Measurements from ENCODE around the gene ZNF575. TPM values are rescaled to one million over a fixed set of nuclear protein-coding genes. Genes with fewer than 3 reads are reported as not detected.
A peak's percentile ranks its signal among the peaks of the same experiment; 100 is the strongest.

Gene ZNF575
- polyA plus RNA-seq, 1 donor (not counting 4 experiments of a cell fraction or from before 2014, with no cell fraction given), result 0.05 TPM

GRCh38 chr19:43501661-43502418 lies 31.1 kb upstream of the ZNF575 start:
- dilution Hi-C loops (cut with MboI; ENCODE audit: extremely low pct_ligation_motif_present, low sequenced_read_pairs), result no loop called here
- peaks cover 7 to 20% of the 10 kb centered on the region in 2 experiments for H3K36me3 ChIP-seq (ENCODE audit: control insufficient read depth in 2 of 2, extremely low read depth in 1 of 2, insufficient read depth in 2 of 2, low read length in 2 of 2)
- no peak for TF ChIP-seq EZH2 (IDR thresholded peaks at IDR 0.05; ENCODE audit: low read length)
- no peak for TF ChIP-seq CTCF (optimal IDR thresholded peaks at IDR 0.05 in 1 of 3, IDR thresholded peaks at IDR 0.05 in 1 of 3, conservative IDR thresholded peaks at IDR 0.05 in 1 of 3; ENCODE audit: extremely low read depth in 1 of 3, insufficient read depth in 2 of 3, low read length in 3 of 3)

GRCh38 chr19:43502419-43502976 lies 30.5 kb upstream of the ZNF575 start:
- H3K27me3 ChIP-seq (ENCODE audit: control insufficient read depth, extremely low read depth, insufficient read depth, low read length), result no peaks in the 10 kb centered on the region
- H2AFZ ChIP-seq (ENCODE audit: control insufficient read depth, low read length), result no peak overlapping the region
- dilution Hi-C loops (cut with MboI; ENCODE audit: extremely low pct_ligation_motif_present, low sequenced_read_pairs), result no loop called here
- H3K9me1 ChIP-seq (ENCODE audit: control insufficient read depth, extremely low read depth, insufficient read depth, low read length), result no peaks in the 10 kb centered on the region
- H3K4me2 ChIP-seq (ENCODE audit: control insufficient read depth, extremely low read depth, insufficient read depth, low read depth, low read length), result peak overlapping the region; percentile 97
- no peak for TF ChIP-seq CTCF (optimal IDR thresholded peaks at IDR 0.05 in 1 of 3, IDR thresholded peaks at IDR 0.05 in 1 of 3, conservative IDR thresholded peaks at IDR 0.05 in 1 of 3; ENCODE audit: extremely low read depth in 1 of 3, insufficient read depth in 2 of 3, low read length in 3 of 3)
- no peak for TF ChIP-seq EZH2 (IDR thresholded peaks at IDR 0.05; ENCODE audit: low read length)
- H3K27ac ChIP-seq (ENCODE audit: control insufficient read depth, insufficient read depth, low read length), result no peak overlapping the region
- H3K4me1 ChIP-seq (ENCODE audit: control insufficient read depth, extremely low read depth, insufficient read depth, low read length), result peaks cover 8% of the 10 kb centered on the region
- H4K20me1 ChIP-seq (ENCODE audit: control insufficient read depth, extremely low read depth, insufficient read depth, low read length), result no peaks in the 10 kb centered on the region
- DNase-seq (ENCODE audit: low read depth, low spot score), result no peak
- H3K9me3 ChIP-seq (ENCODE audit: control insufficient read depth, low read depth, low read length), result no peaks in the 10 kb centered on the region
- peaks cover 3 to 18% of the 10 kb centered on the region in 2 experiments for H3K36me3 ChIP-seq (ENCODE audit: control insufficient read depth in 2 of 2, extremely low read depth in 1 of 2, insufficient read depth in 2 of 2, low read length in 2 of 2)
- peak; percentile 17 for FAIRE-seq
- peak overlapping the region; percentile 91 for H3K9ac ChIP-seq (ENCODE audit: control insufficient read depth, extremely low read depth, insufficient read depth, low read length)
- H3K4me3 ChIP-seq (ENCODE audit: control insufficient read depth in 2 of 3, extremely low read depth in 1 of 3, insufficient read depth in 2 of 3, low read depth in 1 of 3, low read length in 3 of 3), result peak overlapping the region; percentile 62 to 96 (median 95)
- H3K79me2 ChIP-seq (ENCODE audit: control insufficient read depth, insufficient read depth, low read length), result peaks cover 13% of the 10 kb centered on the region

More at GRCh38 chr19:43501661-43502418, 31.1 kb upstream of the ZNF575 start:
- H3K79me2 ChIP-seq (ENCODE audit: control insufficient read depth, insufficient read depth, low read length), result peaks cover 13% of the 10 kb centered on the region
- H3K27me3 ChIP-seq (ENCODE audit: control insufficient read depth, extremely low read depth, insufficient read depth, low read length), result no peaks in the 10 kb centered on the region
- DNase-seq (ENCODE audit: low read depth, low spot score), result no peak
- H3K9me3 ChIP-seq (ENCODE audit: control insufficient read depth, low read depth, low read length), result no peaks in the 10 kb centered on the region
- no peak overlapping the region for H3K9ac ChIP-seq (ENCODE audit: control insufficient read depth, extremely low read depth, insufficient read depth, low read length)
- H3K27ac ChIP-seq (ENCODE audit: control insufficient read depth, insufficient read depth, low read length), result no peak overlapping the region
- no peak overlapping the region for H3K4me2 ChIP-seq (ENCODE audit: control insufficient read depth, extremely low read depth, insufficient read depth, low read depth, low read length)
- H3K4me3 ChIP-seq (ENCODE audit: control insufficient read depth in 2 of 3, extremely low read depth in 1 of 3, insufficient read depth in 2 of 3, low read depth in 1 of 3, low read length in 3 of 3), result no peak overlapping the region
- no peaks in the 10 kb centered on the region for H3K9me1 ChIP-seq (ENCODE audit: control insufficient read depth, extremely low read depth, insufficient read depth, low read length)
- H4K20me1 ChIP-seq (ENCODE audit: control insufficient read depth, extremely low read depth, insufficient read depth, low read length), result no peaks in the 10 kb centered on the region
- peaks cover 8% of the 10 kb centered on the region for H3K4me1 ChIP-seq (ENCODE audit: control insufficient read depth, extremely low read depth, insufficient read depth, low read length)
- no peak overlapping the region for H2AFZ ChIP-seq (ENCODE audit: control insufficient read depth, low read length)
- FAIRE-seq, result no peak

Data from keratinocyte (primary cell).